GM19468 (cell line): ENCODE results near the gene GIGYF2.

ENCODE experiments used
- ATAC-seq: cut with Tn5 transposase; IDR thresholded peaks from one replicate; pipeline ENCODE4 v1.9.1; 2021; ENCODE audit warnings: mild to moderate bottlenecking, moderate library complexity, moderate number of reproducible peaks; ENCODE audit not compliant: unreplicated experiment; ENCODE audit errors: extremely low read depth

GIGYF2 gene

DNA sequence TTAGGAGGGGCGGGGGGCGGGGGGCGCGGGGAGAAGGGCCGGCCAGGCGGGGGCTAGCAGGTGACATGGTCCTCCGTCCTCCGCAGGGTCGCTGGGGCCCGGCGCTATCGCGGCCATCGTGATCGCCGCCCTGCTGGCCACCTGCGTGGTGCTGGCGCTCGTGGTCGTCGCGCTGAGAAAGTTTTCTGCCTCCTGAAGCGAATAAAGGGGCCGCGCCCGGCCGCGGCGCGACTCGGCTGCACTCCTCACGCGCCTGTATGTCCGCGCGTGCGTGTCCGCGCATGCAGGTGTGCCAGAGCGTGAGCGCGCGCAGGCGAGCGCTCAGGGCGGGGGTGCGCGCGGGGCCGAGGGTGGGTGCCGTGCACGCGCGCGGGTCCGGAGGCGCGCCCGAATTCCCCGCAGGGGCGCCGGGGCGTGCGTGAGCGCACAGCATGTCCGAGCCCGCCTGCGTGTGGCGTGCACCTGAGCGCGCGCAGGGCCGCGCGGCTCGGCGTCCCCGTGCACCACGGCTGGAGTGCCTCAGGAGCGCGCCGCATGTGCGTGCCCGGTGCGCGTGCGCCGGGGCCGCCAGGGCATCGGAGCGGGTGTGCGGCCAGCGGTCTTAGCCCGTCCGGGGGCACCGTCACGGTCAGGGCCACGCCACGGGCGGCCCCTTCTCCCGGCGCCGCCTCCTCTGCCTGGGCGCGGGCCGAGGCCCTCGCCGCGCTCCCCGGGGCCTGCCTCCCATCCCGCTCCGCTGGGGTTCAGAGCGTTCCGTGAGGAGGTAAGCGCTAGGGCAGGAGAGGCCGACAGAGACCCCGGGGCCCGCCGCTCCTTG is 179.2 kb downstream of the GIGYF2 start:
- ATAC-seq, result no peak

DNA sequence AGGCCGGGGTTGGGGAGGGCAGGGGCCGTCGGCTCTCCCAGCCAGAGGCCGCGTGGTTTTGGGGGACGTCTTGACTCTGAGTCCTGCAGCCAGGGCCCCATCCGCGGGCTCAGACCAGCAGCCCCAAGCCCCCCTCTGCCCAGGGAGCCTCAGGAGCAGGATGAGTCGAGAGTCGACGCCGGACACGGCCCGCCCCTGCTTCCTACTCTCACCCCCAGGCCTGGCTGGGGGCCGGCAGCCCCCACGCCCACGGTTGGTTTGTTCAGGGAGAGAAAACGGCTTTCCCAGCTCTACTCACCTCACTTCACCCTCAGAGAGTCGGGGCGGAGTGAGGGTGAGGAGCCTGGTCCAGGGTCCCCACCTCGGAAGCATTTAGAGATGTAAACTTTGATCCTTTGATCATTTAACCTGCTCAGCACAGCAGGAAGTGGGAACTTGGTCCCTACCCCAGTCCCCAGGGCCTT is 179.9 kb downstream of the GIGYF2 start:
- ATAC-seq, result no peak

DNA sequence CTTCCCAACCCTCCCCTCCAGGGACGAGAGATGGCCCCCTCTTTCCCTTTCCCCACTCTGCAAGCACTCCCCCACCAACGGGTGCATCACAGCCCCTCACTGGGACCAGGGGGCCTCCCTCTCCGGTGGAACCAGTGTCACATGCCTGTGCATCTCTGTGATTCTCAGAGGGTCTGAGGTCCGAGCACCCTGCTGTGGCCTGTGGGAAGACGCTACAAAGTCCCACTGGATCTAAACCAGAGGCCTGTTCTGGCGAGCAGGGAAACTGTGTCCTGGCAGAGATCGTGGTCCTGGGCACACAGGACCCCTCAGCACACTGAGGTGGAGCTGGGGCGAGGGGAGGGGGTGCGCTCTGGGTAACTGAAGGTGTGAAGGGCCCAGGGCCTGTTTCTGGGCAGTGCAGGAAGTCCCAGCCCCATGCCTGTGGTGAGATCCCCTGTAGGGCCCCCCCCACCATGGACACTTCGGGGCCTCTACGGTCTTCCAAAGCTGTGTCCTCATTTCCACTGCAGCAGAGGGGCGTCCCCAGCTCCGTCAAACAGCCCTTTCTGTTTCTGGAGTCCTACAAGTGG is 180.9 kb downstream of the GIGYF2 start:
- no peak for ATAC-seq

GRCh38 chr2:232878855-232879617 is 181.9 kb downstream of the GIGYF2 start:
- no peak for ATAC-seq

- no peak for ATAC-seq
Measured at GRCh38 chr2:232879618-232880494, 182.7 kb downstream of the GIGYF2 start.

DNA sequence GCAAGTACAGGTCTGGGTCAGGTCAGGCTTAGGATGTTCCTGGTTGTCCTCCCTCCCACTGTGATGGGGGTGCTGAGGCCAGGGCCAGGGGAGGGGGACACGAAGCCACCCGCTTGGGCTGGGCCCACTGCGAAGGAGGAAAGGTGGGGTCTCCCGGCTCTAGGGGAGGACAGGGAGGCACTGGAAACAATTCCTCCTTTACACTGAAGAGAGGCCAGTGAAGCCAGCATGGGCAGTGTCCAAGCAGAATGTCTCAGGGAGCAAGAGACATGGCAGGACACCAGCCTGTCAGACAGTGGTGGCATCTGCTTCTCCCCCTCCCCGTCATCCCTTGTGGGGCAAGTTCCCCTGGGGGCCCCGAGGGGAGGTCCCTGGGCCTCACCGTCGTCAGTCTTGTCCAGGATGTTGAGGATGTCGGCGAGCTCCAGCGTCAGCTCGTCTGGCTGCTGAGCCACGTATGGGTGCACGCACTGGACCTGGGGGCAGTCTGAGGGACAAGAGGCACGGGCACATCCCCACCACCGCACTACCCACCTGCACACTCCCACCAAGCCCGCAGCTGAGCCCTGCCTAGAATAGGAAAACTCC is 183.7 kb downstream of the GIGYF2 start:
- ATAC-seq, result no peak

GRCh38 chr2:232882085-232882484 is 185.0 kb downstream of the GIGYF2 start:
- ATAC-seq, result no peak

DNA sequence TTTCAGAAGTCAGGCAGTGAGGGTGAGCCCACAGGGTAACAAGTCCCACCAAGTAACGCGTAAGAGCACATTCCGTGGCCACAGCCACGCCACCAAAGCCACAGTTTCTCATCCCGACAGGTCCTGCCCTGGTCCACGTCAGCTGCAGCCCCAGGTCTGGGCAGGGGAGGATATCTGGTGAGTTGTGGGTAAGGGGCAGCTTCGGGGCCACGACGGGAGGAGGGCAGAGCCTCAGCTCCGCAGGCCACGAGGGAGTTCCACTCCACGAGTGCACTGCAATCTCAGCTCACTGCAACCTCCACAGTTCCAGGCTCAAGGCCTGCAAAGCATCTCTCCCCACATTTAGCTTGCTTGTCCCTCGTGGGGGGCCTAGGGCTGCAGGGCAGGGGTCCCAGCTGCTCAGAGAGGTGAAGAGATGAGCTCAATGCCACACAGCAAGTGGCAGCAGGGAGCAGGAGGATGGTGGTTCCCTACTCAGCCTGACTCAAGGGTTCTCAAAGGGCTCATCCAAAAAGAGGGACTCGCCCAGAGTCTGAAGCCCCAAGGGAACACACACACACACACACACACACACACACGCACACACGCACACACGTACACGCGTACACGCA is 185.5 kb downstream of the GIGYF2 start:
- ATAC-seq, result no peak

GRCh38 chr2:232883116-232883721 is 186.1 kb downstream of the GIGYF2 start:
- no peak for ATAC-seq

GRCh38 chr2:232884001-232884421 is 186.9 kb downstream of the GIGYF2 start:
- no peak for ATAC-seq

GRCh38 chr2:232884549-232885263 is 187.6 kb downstream of the GIGYF2 start:
- no peak for ATAC-seq

GRCh38 chr2:232885264-232885961 is 188.3 kb downstream of the GIGYF2 start:
- ATAC-seq, result no peak

- no peak for ATAC-seq
Measured at GRCh38 chr2:232886176-232886575, 189.0 kb downstream of the GIGYF2 start.

DNA sequence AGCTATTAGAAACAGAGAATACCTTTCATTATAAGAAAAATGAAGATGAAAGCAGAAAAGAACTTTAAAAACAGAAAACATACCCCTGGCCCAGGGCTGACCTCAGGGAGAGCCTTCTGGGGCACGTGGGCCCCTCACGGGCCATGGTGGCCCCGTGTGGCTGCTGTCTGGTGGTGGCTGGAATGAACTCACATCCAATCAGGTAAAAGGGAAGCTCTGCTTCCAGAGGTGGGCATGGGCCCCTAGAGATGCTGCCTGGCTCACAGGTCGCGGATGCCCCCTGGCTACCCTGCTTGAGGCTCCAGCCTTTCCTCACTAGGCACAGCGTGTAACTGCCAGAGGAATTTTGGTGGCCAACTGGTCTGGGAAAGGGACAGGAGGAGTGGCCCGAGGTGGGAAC is 189.5 kb downstream of the GIGYF2 start:
- no peak for ATAC-seq

GRCh38 chr2:232887171-232887850 is 190.2 kb downstream of the GIGYF2 start:
- ATAC-seq, result no peak

DNA sequence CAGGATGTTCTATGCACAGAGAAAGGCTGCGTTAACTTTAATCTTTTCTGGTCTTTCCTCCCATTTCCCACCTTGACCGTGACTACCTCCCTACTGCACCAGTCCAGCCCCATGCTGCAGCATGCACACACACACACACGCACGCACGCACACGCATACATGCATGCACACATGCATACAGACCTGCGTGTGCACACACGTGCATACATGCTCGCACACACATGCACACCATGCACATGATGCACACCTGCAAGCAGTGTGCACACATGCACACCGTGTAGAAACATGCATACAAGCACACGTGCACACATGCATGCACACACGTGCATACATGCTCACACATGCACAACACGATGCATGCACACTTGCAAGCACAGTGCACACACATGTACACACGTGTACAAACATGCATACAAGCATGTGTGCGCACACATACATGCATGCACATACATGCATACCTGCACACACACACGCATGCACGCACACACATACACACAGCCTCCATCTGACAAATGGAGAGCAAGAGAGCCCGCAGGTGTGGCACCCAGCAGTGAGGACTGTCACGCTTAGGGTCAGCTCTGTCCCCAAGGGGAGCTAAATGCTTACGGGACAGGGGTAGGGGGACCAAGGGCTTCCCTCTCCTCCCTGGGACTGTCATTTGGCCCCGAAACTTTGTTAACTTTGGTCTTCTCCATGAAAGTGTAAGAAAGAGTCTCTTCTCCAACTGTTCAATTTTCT is 191.1 kb downstream of the GIGYF2 start:
- no peak for ATAC-seq
